ENCODE measurements around the gene PEX7.
A peak's percentile ranks its signal among the peaks of the same experiment; 100 is the strongest.

- TF ChIP-seq POLR2A (IDR thresholded peaks at IDR 0.05; ENCODE audit: control extremely low read depth in 1 of 2, low read depth in 2 of 2, low read length in 2 of 2) (peak in 1 of 2 experiments; percentile 28; a peak in 1 of 3 replicates), CTCF (IDR thresholded peaks at IDR 0.05; ENCODE audit: control extremely low read depth in 1 of 3, insufficient read depth in 1 of 3, low read depth in 1 of 3, low read length in 3 of 3) (no peak), TEAD4 (IDR thresholded peaks at IDR 0.05; ENCODE audit: low read depth, low read length) (peak; percentile 76), USF2 (IDR thresholded peaks at IDR 0.05; ENCODE audit: low read length) (peak; percentile 49; the same call in 1 of the 2 replicates)
- TF ChIP-seq, protein P1, sequence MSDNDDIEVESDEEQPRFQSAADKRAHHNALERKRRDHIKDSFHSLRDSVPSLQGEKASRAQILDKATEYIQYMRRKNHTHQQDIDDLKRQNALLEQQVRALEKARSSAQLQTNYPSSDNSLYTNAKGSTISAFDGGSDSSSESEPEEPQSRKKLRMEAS (IDR thresholded peaks at IDR 0.05), result peak; percentile 96
These were observed 49.5 kb upstream of the PEX7 start for GRCh38 chr6:136772685-136773472.

Data from H1 (cell line).